Heart left ventricle (tissue), 13 donors: ENCODE data around the gene BICD2.

Experiments
- POLR2A ChIP-seq, 2 donors: fragments of 450-650 bp; IDR thresholded peaks; one replicate each; pipeline ENCODE4 v1.6.1; 2017; ENCODE audit warnings: antibody characterized with exemption in 2 of 2, mild to moderate bottlenecking in 2 of 2, moderate library complexity in 2 of 2
- TF ChIP-seq, protein P1 (sequence below), 12 donors: fragments of 200-600 bp; sonication (generic) in 4 of 12; IDR thresholded peaks; one replicate each; pipeline versions ENCODE4 v1.5.0 to v1.8.0; 2018 to 2022; ENCODE audit warnings: antibody characterized with exemption in 12 of 12, mild to moderate bottlenecking in 5 of 12
- donor health status: ischemic (EF 13 %, LVEDD 7.1; RV severe dilation, severe dysfunction).
- donor health status: DM: no; HTN: yes; CAD: no.
- donor health status: DM: no; HTN: no; CAD: no.
- donor health status: ischemic (EF 25% LVEDD 6.9; RV normal size, moderate dysfunction).
- donor health status: ischemic (EF 25% LVEDD 5.7; RV mildly dilated, moderate dysfunction).
- donor health status: ischemic (EF 35%, LVEDD 5.7; RV mildly dilated, moderate dysfunction).
- donor health status: nonischemic (EF 11% LVEDD 7.7; RV severe dilation, severe dysfunction).
- donor health status: DM: yes; HTN: yes; CAD: no.
- donor health status: PGD.
- donor health status: ischemic (EF 29% LVEDD 5.4; RV normal size, mild dysfunction).
- donor health status: nonischemic (EF 23%, LVEDD 6.1; RV moderate dilation, normal function).

DNA sequence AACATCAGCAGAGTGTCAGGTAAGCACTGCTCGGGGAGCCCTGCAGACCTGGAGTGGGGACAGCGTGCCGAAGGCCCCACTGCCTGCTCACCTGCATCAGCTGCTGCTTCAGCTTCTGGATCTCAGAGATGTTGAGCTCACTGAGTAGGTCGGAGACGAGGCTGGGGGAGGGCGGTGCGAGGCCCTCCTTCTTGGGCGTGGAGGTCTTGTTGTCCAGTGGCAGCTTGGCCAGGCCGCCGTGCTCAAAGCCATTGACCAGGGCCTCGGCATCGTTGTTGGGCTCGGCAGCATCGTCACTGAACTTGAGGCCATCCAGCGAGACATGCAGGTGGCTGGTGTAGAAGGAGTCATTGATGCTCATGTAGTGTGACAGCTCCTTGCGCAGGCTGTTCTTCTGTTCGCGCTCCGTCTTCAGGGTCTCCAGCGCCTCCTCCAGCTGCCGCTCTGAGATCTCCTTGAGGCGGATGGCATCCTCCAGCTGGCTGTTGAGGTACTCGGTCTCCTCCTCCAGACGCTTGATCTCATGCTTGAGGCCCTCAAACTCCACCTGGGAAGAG, 44.3 kb downstream of the BICD2 start:
- no peak for TF ChIP-seq POLR2A (IDR thresholded peaks at IDR 0.05)
- TF ChIP-seq, protein P1, sequence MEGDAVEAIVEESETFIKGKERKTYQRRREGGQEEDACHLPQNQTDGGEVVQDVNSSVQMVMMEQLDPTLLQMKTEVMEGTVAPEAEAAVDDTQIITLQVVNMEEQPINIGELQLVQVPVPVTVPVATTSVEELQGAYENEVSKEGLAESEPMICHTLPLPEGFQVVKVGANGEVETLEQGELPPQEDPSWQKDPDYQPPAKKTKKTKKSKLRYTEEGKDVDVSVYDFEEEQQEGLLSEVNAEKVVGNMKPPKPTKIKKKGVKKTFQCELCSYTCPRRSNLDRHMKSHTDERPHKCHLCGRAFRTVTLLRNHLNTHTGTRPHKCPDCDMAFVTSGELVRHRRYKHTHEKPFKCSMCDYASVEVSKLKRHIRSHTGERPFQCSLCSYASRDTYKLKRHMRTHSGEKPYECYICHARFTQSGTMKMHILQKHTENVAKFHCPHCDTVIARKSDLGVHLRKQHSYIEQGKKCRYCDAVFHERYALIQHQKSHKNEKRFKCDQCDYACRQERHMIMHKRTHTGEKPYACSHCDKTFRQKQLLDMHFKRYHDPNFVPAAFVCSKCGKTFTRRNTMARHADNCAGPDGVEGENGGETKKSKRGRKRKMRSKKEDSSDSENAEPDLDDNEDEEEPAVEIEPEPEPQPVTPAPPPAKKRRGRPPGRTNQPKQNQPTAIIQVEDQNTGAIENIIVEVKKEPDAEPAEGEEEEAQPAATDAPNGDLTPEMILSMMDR (IDR thresholded peaks at IDR 0.05), result no peak
